HG02763 (cell line): Measurements from ENCODE around the gene PLEK.
"Not testable (repeated sequence)": the region's sequence is repeated elsewhere in the genome, so short reads cannot be mapped to it uniquely, and the experiment has no call there.

Source experiments
- ATAC-seq: cut with Tn5 transposase; IDR thresholded peaks from one replicate; pipeline ENCODE4 v1.9.1; 2021; ENCODE audit warnings: mild to moderate bottlenecking, moderate library complexity; ENCODE audit not compliant: unreplicated experiment

Gene PLEK

GRCh38 chr2:68352651-68353391, 12.3 kb upstream of the PLEK start:
- ATAC-seq = no peak

DNA sequence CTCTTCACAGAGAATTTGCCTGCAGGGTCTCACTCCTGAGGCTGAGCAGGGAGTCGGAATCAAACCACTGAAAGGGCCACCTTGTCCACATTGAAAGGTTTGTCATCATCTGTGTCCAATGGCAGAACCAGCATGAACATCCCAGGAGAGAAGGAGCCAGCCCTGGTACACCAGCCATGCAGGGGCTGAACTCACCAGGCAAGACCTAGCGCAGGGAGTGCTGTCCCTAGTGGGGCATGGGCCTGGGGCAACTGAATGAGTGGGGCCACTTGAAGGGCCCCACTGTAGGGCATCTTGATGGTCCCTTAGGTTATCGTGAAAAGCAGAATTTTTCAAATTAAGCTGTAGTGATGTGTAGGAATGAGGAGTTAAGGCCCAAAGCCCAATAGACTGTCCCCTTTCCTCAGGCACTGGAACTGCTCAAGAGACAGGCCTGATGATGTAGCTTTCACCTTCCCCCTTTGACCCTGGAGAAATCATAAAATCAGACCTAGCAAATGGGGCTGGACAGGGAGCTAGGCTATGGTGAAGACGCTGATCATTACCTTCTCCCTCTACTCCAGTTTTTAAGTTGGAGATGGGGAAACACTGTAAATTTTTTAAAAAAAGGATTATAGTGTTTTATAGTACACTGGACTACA, 8.4 kb upstream of the PLEK start:
- no peak for ATAC-seq

GRCh38 chr2:68357605-68358337, 7.3 kb upstream of the PLEK start:
- ATAC-seq = peak; percentile 53

DNA sequence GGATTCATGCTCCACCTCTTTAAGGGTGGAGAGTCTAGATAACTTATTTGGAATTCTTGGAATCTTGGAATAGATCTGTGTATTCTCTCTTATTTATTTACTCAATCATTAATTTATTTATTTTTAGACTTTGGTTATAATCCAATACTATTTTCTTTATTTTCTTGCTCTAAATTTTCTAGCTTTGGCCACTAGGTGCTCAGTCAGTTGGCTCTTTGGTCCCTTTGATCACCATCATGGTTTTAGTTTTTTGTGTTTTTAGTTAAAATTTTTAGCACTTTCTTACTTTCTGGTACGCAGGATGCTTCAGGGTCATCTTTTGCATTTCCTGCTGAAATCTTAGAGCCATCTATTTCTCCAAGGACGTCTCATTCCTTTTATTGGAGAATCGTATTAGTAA, 5.2 kb upstream of the PLEK start:
- no peak for ATAC-seq

DNA sequence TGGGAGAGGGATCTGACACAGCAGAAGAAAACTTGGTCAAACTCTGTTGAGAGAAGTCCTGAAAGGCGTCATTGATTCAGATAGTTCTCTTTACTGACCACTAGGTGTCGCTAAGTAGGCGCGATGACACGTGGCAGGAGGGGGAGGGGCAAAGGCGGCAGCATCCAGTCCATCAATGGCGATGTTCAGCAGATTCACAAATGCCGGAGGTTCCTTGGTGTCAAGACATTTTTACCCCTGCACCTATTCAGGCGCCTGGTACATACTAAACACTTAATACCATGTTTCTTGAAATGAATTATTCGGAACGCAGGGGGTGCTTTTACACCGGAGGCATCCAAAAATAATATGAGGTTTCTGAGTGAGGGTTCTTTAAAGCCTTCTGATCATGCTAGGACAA, 3.0 kb upstream of the PLEK start:
- peak; percentile 42 for ATAC-seq

GRCh38 chr2:68362749-68363148, 2.3 kb upstream of the PLEK start:
- ATAC-seq = no peak

DNA sequence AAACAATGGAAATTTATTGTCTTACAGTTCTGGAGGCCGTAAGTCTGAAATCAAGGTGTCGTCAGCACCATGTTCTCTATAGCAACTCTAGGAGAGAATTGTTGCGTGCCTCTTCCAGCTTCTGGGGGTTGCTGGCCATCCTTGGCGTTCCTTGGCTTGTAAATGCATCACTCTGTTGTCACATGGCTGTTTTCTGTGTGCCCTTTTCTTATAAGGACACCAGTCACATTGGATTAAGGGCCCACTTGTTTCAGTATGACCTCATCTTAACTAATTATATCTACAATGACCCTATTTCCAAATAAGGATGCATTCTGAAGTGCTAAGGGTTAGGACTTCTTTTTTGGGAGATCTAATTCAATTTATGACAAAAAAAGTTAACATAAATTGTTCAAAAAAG, 1.4 kb upstream of the PLEK start:
- no peak for ATAC-seq

DNA sequence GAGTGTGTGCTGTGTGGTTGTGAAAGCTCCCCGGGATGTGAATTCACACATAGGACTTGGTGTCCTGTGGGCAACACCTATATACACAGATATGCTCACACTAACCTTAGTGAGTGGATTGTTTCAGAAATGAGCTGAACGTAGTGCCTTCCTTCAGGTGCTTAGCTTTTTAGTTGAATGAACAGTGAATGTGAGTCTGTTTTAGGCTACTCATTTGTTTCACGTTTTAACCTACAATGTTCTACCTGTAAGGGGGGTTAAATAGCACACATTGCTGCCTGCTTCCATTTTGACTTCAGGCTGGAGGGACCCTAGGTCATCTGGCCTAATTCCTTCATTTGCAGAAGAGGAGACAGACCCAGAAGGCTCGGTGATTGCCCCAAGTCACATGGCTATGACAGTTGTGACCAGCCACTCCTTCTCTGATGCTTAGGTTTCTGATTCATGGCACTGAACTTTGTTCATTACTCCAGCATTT, 1.0 kb downstream of the PLEK start:
- no peak for ATAC-seq

- no peak for ATAC-seq
Observed at GRCh38 chr2:68367953-68368653, 3.0 kb downstream of the PLEK start.

DNA sequence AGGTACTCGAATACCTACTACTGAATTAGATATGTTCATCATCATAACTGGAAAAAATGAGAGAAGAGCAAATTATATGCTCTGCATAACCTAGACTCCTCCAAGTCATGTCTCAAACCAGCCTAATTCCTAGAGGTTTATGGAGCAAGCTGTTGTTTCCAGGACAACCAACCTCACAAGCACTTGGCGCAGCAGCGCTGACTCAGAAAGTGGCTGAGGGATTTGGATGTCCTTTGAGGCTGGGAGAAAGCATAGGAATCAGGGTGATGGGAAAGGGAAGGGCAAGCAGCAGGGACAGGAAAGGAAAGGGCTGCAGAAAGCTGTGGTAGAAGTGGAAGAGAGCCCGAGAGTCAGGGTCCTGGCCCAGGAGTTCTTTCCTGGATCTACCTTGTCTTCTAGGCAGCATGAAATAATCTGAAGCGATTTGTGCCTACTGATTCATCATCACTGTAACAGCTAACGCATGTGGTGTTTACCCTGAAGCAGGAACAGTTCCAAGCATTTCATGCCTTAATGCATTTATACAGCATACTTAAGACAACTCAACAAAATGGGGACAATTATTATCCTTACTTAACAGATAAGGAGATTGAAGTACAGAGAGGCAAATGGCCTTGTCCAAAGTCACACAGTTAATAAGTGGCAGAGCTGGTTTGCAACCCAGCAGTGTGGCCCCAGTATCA, 3.7 kb downstream of the PLEK start:
- no peak for ATAC-seq

DNA sequence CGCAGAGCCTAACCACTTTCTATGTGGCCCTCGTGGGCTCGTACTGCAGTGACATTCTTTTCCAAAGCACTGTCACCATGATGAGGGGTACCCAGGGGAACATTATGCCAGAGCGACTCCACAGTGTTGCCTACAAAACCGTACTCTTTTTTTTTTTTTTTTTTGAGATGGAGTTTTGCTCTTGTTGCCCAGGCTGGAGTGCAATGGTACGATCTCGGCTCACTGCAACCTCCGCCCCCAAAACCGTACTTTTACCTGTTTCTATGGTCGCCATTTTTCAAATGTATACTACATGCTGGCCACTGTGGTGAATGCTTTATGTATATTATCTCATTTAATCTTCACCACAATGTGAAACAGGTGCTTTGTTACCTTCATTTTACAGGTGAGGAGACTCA, 4.3 kb downstream of the PLEK start:
- ATAC-seq = no peak

GRCh38 chr2:68371138-68371537, 6.1 kb downstream of the PLEK start:
- no peak for ATAC-seq

- no peak for ATAC-seq
Observed at GRCh38 chr2:68371581-68371980, 6.5 kb downstream of the PLEK start.

- no peak for ATAC-seq
Observed at GRCh38 chr2:68372485-68372884, 7.4 kb downstream of the PLEK start.

- ATAC-seq = no peak
Observed at GRCh38 chr2:68374184-68374583, 9.1 kb downstream of the PLEK start.

DNA sequence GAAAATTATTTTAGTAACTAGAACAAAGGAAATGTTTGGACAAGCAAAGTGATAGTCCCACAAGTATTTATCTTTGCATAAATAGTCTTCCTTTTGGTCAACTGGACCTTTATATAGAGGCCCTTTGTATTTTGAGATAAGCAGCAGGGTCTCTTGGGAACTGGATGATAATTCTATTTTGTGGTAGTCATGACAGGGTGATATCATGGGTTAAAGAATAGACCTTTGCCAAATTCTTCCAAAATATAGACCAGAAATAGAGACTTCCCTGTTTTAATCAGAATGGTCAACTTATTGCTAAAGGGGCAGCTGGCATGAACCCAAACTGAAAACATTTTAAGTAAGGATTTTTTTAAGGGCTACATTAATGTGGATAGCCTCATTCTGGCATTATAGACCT, 10.5 kb downstream of the PLEK start:
- ATAC-seq = no peak

- no peak for ATAC-seq
Observed at GRCh38 chr2:68377137-68377780, 12.2 kb downstream of the PLEK start.

DNA sequence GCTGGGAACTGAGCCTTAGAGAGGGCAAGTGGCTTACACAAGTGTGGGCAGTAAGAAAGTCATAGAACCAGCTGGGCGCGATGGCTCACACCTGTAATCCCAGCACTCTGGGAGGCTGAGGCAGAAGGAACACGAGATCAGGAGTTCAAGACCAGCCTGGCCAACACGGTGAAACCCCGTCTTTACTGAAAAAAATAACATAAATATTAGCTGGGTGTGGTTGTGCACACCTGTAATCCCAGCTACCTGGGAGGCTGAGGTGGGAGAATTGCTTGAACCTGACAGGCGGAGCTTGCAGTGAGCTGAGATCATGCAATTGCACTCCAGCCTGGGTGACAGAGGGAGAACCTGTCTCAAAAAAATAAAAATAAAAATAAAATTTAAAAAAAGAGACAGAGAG, 13.7 kb downstream of the PLEK start:
- ATAC-seq = not testable (repeated sequence)

DNA sequence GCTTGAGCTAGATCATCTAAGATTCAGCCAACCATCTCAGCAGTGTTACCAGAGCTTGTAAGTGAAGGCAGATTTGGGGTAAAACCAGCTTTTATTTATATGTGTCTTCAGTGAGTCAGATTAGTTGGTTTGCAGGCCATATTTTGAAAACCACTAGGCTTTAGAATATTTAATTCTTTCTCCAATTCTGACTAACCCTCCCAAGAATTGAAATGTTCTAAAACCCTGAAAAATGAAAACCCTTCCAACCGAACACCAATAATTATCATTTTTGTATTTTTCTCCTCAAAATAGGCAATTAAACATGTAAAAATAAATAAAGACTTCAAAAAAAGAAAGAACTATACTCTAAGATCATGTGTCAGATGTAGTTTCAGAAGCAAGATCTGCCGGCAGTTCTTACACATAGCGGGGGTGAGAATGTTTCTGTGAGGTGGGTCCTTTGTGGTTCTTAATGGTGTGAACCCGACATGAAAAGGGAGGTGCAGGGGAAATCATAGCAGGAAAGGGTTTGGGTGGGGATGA, 14.2 kb downstream of the PLEK start:
- no peak for ATAC-seq

GRCh38 chr2:68383778-68384177, 18.7 kb downstream of the PLEK start:
- no peak for ATAC-seq
